HCEC 1CT (cell line): ENCODE data around the gene ACTL6B.

ENCODE experiments used
- DNase-seq: peaks from one replicate; pipeline ENCODE4 v3.0.0-alpha.2; 2017

Gene ACTL6B

GRCh38 chr7:100599911-100600729, 56.1 kb downstream of the ACTL6B start:
- no peak for DNase-seq

GRCh38 chr7:100598425-100598824, 57.8 kb downstream of the ACTL6B start:
- no peak for DNase-seq

- no peak for DNase-seq
These were observed 61.1 kb downstream of the ACTL6B start for GRCh38 chr7:100595188-100595587.
